GM12878 (cell line): ENCODE measurements around the gene RNLS. TPM values are rescaled to one million over a fixed set of nuclear protein-coding genes. Genes with fewer than 3 reads are reported as not detected.

Source experiments
- ATAC-seq: fragments of 200-7000 bp; cut with Tn5 transposase; 3 replicates; pipeline ENCODE4 v1.9.1; 2020; ENCODE audit warnings: mild to moderate bottlenecking, moderate library complexity
- BruUV-seq: library from RNA; stranded (reverse); fragments of 400-500 nt; replicated peaks from 2 replicates; lab custom pipeline; 2021; lab: Mats Ljungman, UMichigan
- CTCF ChIA-PET: fragments of 300-600 bp; sonication (Branson Sonifier 250); formaldehyde crosslinking; extraction: SDS; loops from one replicate; lab custom pipeline; 2021; ENCODE audit warnings: inconsistent platforms; lab: Yijun Ruan, JAX
- POLR2A ChIA-PET: fragments of 350-600 bp; formaldehyde crosslinking; extraction: SDS; loops from one replicate; lab custom pipeline; 2021; ENCODE audit warnings: inconsistent platforms; lab: Charles Lee
- RAD21 ChIA-PET: fragments of 300-600 bp; sonication (Branson Sonifier 250); formaldehyde crosslinking; loops from one replicate; lab custom pipeline; 2023; ENCODE audit warnings: antibody characterized with exemption; ENCODE audit not compliant: unreplicated experiment; lab: Charles Lee
- SMC1A ChIA-PET: fragments of 300-600 bp; sonication (Branson Sonifier 250); formaldehyde crosslinking; loops from one replicate; lab custom pipeline; 2023; ENCODE audit not compliant: unreplicated experiment, uncharacterized antibody; lab: Charles Lee
- DNase-seq: peaks from one replicate; pipeline ENCODE4 v3.0.0-alpha.2; 2011; ENCODE audit warnings: low read depth, low spot score
- FAIRE-seq: peaks from 3 replicates; lab custom pipeline; 2011; peaks lifted over from hg19 to GRCh38; lab: Jason Lieb, UNC
- H2AFZ ChIP-seq: 2 replicates; pipeline ENCODE4 v1.6.0; 2011; ENCODE audit warnings: low read depth, low read length, control low read depth; ENCODE audit not compliant: control insufficient read depth
- H3K27ac ChIP-seq: 2 replicates; pipeline ENCODE4 v1.5.1; 2011; ENCODE audit warnings: control low read depth; ENCODE audit not compliant: control insufficient read depth, insufficient read depth
- H3K27me3 ChIP-seq, 2 experiments: replicated peaks in 1 of 2; 2 replicates each; pipeline versions ENCODE4 v1.6.0 to v1.6.1; 2011; ENCODE audit warnings: low read length in 1 of 2; ENCODE audit not compliant: control insufficient read depth in 2 of 2, insufficient read depth in 2 of 2
- H3K36me3 ChIP-seq, 2 experiments: 2 replicates each; pipeline ENCODE4 v1.5.1; 2011; ENCODE audit warnings: low read length in 1 of 2; ENCODE audit not compliant: control insufficient read depth in 2 of 2, insufficient read depth in 2 of 2
- H3K4me1 ChIP-seq: 2 replicates; pipeline ENCODE4 v1.6.1; 2011; ENCODE audit warnings: mild to moderate bottlenecking, low read length, moderate library complexity, mixed read lengths; ENCODE audit not compliant: control insufficient read depth, insufficient read depth
- H3K4me2 ChIP-seq: 2 replicates; pipeline ENCODE4 v1.6.0; 2011; ENCODE audit warnings: control low read depth; ENCODE audit not compliant: control insufficient read depth, insufficient read depth
- H3K4me3 ChIP-seq: fragments of 200-600 bp; sonication (generic); 2 replicates; pipeline ENCODE4 v1.5.1; 2016
- H3K79me2 ChIP-seq: 2 replicates; pipeline ENCODE4 v1.6.0; 2011; ENCODE audit warnings: low read length; ENCODE audit not compliant: control insufficient read depth, insufficient read depth
- H3K9ac ChIP-seq: 2 replicates; pipeline ENCODE4 v1.8.0; 2011; ENCODE audit warnings: low read length, control low read depth, mixed read lengths; ENCODE audit not compliant: control insufficient read depth, insufficient read depth
- H3K9me3 ChIP-seq: replicated peaks from 3 replicates; pipeline ENCODE4 v1.5.1; 2011; ENCODE audit warnings: mild to moderate bottlenecking, low read length; ENCODE audit not compliant: control insufficient read depth, insufficient read depth
- H4K20me1 ChIP-seq: 2 replicates; pipeline ENCODE4 v1.6.0; 2011; ENCODE audit not compliant: control insufficient read depth, insufficient read depth
- BACH1 ChIP-seq: fragments of 450-650 bp; IDR thresholded peaks from 2 replicates; pipeline ENCODE4 v1.6.1; 2017; ENCODE audit warnings: mild to moderate bottlenecking, borderline replicate concordance
- CHD2 ChIP-seq: IDR thresholded peaks from 2 replicates; pipeline ENCODE4 v1.6.1; 2011; ENCODE audit warnings: low read depth, low read length, improper control_type of control experiment, borderline replicate concordance
- LARP7 ChIP-seq: fragments of 450-650 bp; IDR thresholded peaks from 2 replicates; pipeline ENCODE4 v1.6.1; 2017; ENCODE audit warnings: mild to moderate bottlenecking
- MYC ChIP-seq: IDR thresholded peaks from 2 replicates; pipeline ENCODE4 v1.6.1; 2011; ENCODE audit warnings: mild to moderate bottlenecking, low read length, moderate library complexity, inconsistent platforms; ENCODE audit not compliant: insufficient read depth, insufficient replicate concordance, insufficient read length, severe bottlenecking
- RBBP5 ChIP-seq: fragments of 200-600 bp; sonication (generic); conservative IDR thresholded peaks from 2 replicates; pipeline ENCODE4 v1.6.1; 2016
- RCOR1 ChIP-seq: conservative IDR thresholded peaks from 2 replicates; pipeline ENCODE4 v1.6.1; 2012; ENCODE audit warnings: low read depth, low read length, improper control_type of control experiment
- TCF3 ChIP-seq: IDR thresholded peaks from 2 replicates; pipeline ENCODE4 v1.6.1; 2012; ENCODE audit warnings: low read depth, mild to moderate bottlenecking, low read length, borderline replicate concordance; ENCODE audit not compliant: insufficient read depth
- in situ Hi-C: fragments of 300-500 bp; cut with MboI; formaldehyde crosslinking; loops from 9 replicates; pipeline ENCODE4 v1.14.3; 2018; ENCODE audit warnings: mixed read lengths
- intact Hi-C: fragments of 100-400 bp; cut with micrococcal nuclease; formaldehyde crosslinking; loops from one replicate; pipeline ENCODE4 v1.14.2; 2022; ENCODE audit not compliant: unreplicated experiment
- polyA plus RNA-seq, 11 experiments: library from polyadenylated mRNA; depleted of rRNA in 4 of 11; unstranded in 6 of 11; stranded (reverse) in 5 of 11; fragments of >200 nt; fragmentation: Nextera tagmentation in 4 of 11; fragmentation: Illumina TruSeq in 1 of 11; extraction: Ambion mirVana in 4 of 11; extraction: Trizol in 1 of 11; gene quantifications; 1 replicate in 1 of 11; 2 replicates in 10 of 11; pipeline versions ENCODE4 v1.2.1 to v1.2.3, GENCODE V29; 2011 to 2016; ENCODE audit warnings: inconsistent platforms in 2 of 11, missing spikeins in 2 of 11, low read depth in 1 of 11
- total RNA-seq, 4 experiments: library from RNA; depleted of rRNA in 3 of 4; stranded (reverse); fragments of >200 nt in 3 of 4; fragmentation: Illumina TruSeq in 1 of 4; extraction: Trizol in 1 of 4; gene quantifications; 2 replicates each; pipeline versions ENCODE4 v1.2.1 to v1.2.3, GENCODE V29; 2013 to 2021

The RNLS gene
- total and polyA plus RNA-seq, 10 of the 15 experiments (the other 5 are each of a cell fraction or from before 2014, with no cell fraction given) = 3.4 to 6.7 (median 4.6) TPM

DNA sequence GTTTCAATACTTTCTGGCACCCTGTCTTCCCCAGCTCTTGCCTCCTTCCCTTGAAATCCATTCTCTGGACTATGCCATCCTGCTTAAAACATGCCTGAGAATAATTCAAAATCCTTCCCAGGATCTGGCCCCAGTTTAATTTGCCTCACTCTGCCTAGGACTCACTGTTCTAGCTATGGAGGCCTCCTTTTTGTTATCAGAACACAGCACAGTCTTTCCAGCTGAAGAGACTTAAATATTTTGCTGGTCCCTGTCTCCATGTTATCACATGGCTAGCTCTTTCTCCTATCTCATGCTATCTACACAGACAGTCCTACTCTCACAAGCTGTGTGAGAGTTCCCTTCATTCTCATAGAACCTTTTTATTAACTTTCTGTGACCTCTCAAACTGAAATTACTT is 194.8 kb downstream of the RNLS start:
- Histone ChIP-seq H3K27me3 (no peaks in the 10 kb centered on the region), H3K4me3 (no peak overlapping the region), H3K9me3 (peaks cover 2% of the 10 kb centered on the region; the same call in 2 of the 3 replicates)
- FAIRE-seq = no peak
- RAD21 ChIA-PET = interaction anchor here (0.6 to 7.3 kb wide), 39 partner anchors 9 to 537 kb away, joined by 3 to 158 read pairs (median 6); partner anchors contain the start of genes KLLN and PTEN
- TF ChIP-seq CHD2 (no peak), BACH1 (no peak), RBBP5 (no peak), MYC (no peak), TCF3 (no peak), LARP7 (no peak), RCOR1 (no peak)
- TF ChIP-seq, all 136 proteins: peak for 0
- Histone ChIP-seq H3K4me1 (peaks cover 67% of the 10 kb centered on the region), H3K36me3 (no peaks in the 10 kb centered on the region), H2AFZ (peak overlapping the region; percentile 38; the same call in 1 of the 2 replicates), H3K27ac (peak overlapping the region; percentile 99), H3K79me2 (no peaks in the 10 kb centered on the region), H3K4me2 (no peak overlapping the region), H4K20me1 (no peaks in the 10 kb centered on the region), H3K9ac (0 out of 2 replicates have a peak overlapping the region, but pooled peaks have one; percentile 12)
- POLR2A ChIA-PET = interaction anchor here (0.7 to 5.3 kb wide), 8 partner anchors 11 to 529 kb away, joined by 3 to 53 read pairs (median 6); partner anchors contain the start of genes KLLN and PTEN
- in situ Hi-C loops = loop anchor here (5.0 kb wide), 1 partner anchor 526 kb away; the partner anchor contains the start of genes KLLN and PTEN
- CTCF ChIA-PET = interaction anchor here (0.6 to 5.6 kb wide), 47 partner anchors 11 to 607 kb away, joined by 3 to 98 read pairs (median 8); partner anchors contain the start of genes KLLN and PTEN
- SMC1A ChIA-PET = interaction anchor here (0.6 to 10.1 kb wide), 58 partner anchors 9 to 730 kb away, joined by 3 to 192 read pairs (median 6); partner anchors contain the start of genes ATAD1, KLLN and PTEN
- BruUV-seq = no TSS peak
- intact Hi-C loops = loop anchor here (2.0 to 5.0 kb wide), 2 partner anchors 96 to 270 kb away; no protein-coding TSS in a partner anchor
- ATAC-seq = no peak
- DNase-seq = no peak
